ENCODE measurements around the gene MUC13.
A peak's percentile ranks its signal among the peaks of the same experiment; 100 is the strongest.
"Not testable (repeated sequence)": the region's sequence is repeated elsewhere in the genome, so short reads cannot be mapped to it uniquely, and the experiment has no call there.

Gene MUC13

GRCh38 chr3:124964387-124964786, 29.8 kb upstream of the MUC13 start:
- no peak overlapping the region for H3K4me3 Mint-ChIP-seq
- no peaks in the 10 kb centered on the region for H3K27me3 Mint-ChIP-seq
- peaks cover 9% of the 10 kb centered on the region for H3K36me3 Mint-ChIP-seq (ENCODE audit: insufficient read depth)
- DNase-seq = no peak
- H3K9me3 Mint-ChIP-seq = no peaks in the 10 kb centered on the region
- peak overlapping the region in 1 of 2 donors; percentile 30 for H3K27ac Mint-ChIP-seq
- no peaks in the 10 kb centered on the region for H3K4me1 Mint-ChIP-seq (ENCODE audit: low read depth in 2 of 2)
- ATAC-seq (replicated peaks) = no peak

- Mint-ChIP-seq H3K9me3 (no peaks in the 10 kb centered on the region), H3K27ac (peak overlapping the region in 1 of 2 donors; percentile 30), H3K36me3 (ENCODE audit: insufficient read depth) (peaks cover 6% of the 10 kb centered on the region), H3K27me3 (no peaks in the 10 kb centered on the region), H3K4me3 (no peak overlapping the region), H3K4me1 (ENCODE audit: low read depth in 2 of 2) (no peaks in the 10 kb centered on the region)
- DNase-seq = no peak
- ATAC-seq (replicated peaks) = no peak
Observed at GRCh38 chr3:124963755-124964154, 29.2 kb upstream of the MUC13 start.

GRCh38 chr3:124962403-124962940, 27.9 kb upstream of the MUC13 start:
- ATAC-seq (replicated peaks) (no peak), DNase-seq (no peak)
- no peaks in the 10 kb centered on the region for H3K36me3 Mint-ChIP-seq (ENCODE audit: insufficient read depth)
- H3K9me3 Mint-ChIP-seq = no peaks in the 10 kb centered on the region
- H3K4me1 Mint-ChIP-seq (ENCODE audit: low read depth in 2 of 2) = no peaks in the 10 kb centered on the region
- no peak overlapping the region for H3K27ac Mint-ChIP-seq
- H3K4me3 Mint-ChIP-seq = no peak overlapping the region
- no peaks in the 10 kb centered on the region for H3K27me3 Mint-ChIP-seq

GRCh38 chr3:124960698-124961097, 26.1 kb upstream of the MUC13 start:
- ATAC-seq (replicated peaks) (no peak), DNase-seq (no peak)
- no peak overlapping the region for H3K4me3 Mint-ChIP-seq
- no peaks in the 10 kb centered on the region for H3K36me3 Mint-ChIP-seq (ENCODE audit: insufficient read depth)
- H3K27me3 Mint-ChIP-seq = no peaks in the 10 kb centered on the region
- H3K9me3 Mint-ChIP-seq = no peaks in the 10 kb centered on the region
- H3K4me1 Mint-ChIP-seq (ENCODE audit: low read depth in 2 of 2) = no peaks in the 10 kb centered on the region
- H3K27ac Mint-ChIP-seq = no peak overlapping the region

- Mint-ChIP-seq H3K27ac (no peak overlapping the region), H3K27me3 (no peaks in the 10 kb centered on the region), H3K9me3 (no peaks in the 10 kb centered on the region), H3K4me1 (ENCODE audit: low read depth in 2 of 2) (no peaks in the 10 kb centered on the region), H3K4me3 (no peak overlapping the region), H3K36me3 (ENCODE audit: insufficient read depth) (no peaks in the 10 kb centered on the region)
- no peak for ATAC-seq (replicated peaks)
- no peak for DNase-seq
Observed at GRCh38 chr3:124960105-124960504, 25.6 kb upstream of the MUC13 start.

GRCh38 chr3:124957951-124958350, 23.4 kb upstream of the MUC13 start:
- H3K27me3 Mint-ChIP-seq = peaks cover 5 to 11% of the 10 kb centered on the region in 2 donors
- H3K4me3 Mint-ChIP-seq; H3K4me1 Mint-ChIP-seq (ENCODE audit: low read depth in 2 of 2); H3K9me3 Mint-ChIP-seq; H3K36me3 Mint-ChIP-seq (ENCODE audit: insufficient read depth); H3K27ac Mint-ChIP-seq; ATAC-seq (replicated peaks); DNase-seq: not testable (repeated sequence)

GRCh38 chr3:124952282-124952855, 17.8 kb upstream of the MUC13 start:
- Mint-ChIP-seq H3K36me3 (ENCODE audit: insufficient read depth) (peaks cover 2% of the 10 kb centered on the region), H3K4me3 (no peak overlapping the region), H3K9me3 (no peaks in the 10 kb centered on the region), H3K27me3 (peaks cover 5 to 11% of the 10 kb centered on the region in 2 donors), H3K27ac (no peak overlapping the region), H3K4me1 (ENCODE audit: low read depth in 2 of 2) (no peaks in the 10 kb centered on the region)
- ATAC-seq (replicated peaks) (no peak), DNase-seq (no peak)

- Mint-ChIP-seq H3K4me1 (ENCODE audit: low read depth in 2 of 2) (no peaks in the 10 kb centered on the region), H3K27me3 (peaks cover 5 to 11% of the 10 kb centered on the region in 2 donors), H3K27ac (no peak overlapping the region), H3K36me3 (ENCODE audit: insufficient read depth) (peaks cover 2% of the 10 kb centered on the region), H3K4me3 (no peak overlapping the region), H3K9me3 (no peaks in the 10 kb centered on the region)
- no peak for DNase-seq
- no peak for ATAC-seq (replicated peaks)
Observed at GRCh38 chr3:124951511-124952281, 17.1 kb upstream of the MUC13 start.

- ATAC-seq (replicated peaks) (no peak), DNase-seq (no peak)
- no peak overlapping the region for H3K27ac Mint-ChIP-seq
- H3K4me3 Mint-ChIP-seq = no peak overlapping the region
- no peaks in the 10 kb centered on the region for H3K4me1 Mint-ChIP-seq (ENCODE audit: low read depth in 2 of 2)
- H3K36me3 Mint-ChIP-seq (ENCODE audit: insufficient read depth) = peaks cover 2% of the 10 kb centered on the region
- H3K9me3 Mint-ChIP-seq = no peaks in the 10 kb centered on the region
- H3K27me3 Mint-ChIP-seq = peaks cover 5 to 11% of the 10 kb centered on the region in 2 donors
Observed at GRCh38 chr3:124950026-124950425, 15.5 kb upstream of the MUC13 start.

- DNase-seq = no peak
- Mint-ChIP-seq H3K9me3 (no peaks in the 10 kb centered on the region), H3K4me3 (no peak overlapping the region), H3K27me3 (peaks cover 9 to 11% of the 10 kb centered on the region in 2 donors), H3K27ac (no peak overlapping the region), H3K4me1 (ENCODE audit: low read depth in 2 of 2) (no peaks in the 10 kb centered on the region), H3K36me3 (ENCODE audit: insufficient read depth) (no peaks in the 10 kb centered on the region)
- no peak for ATAC-seq (replicated peaks)
Observed at GRCh38 chr3:124942613-124943012, 8.1 kb upstream of the MUC13 start.

- no peaks in the 10 kb centered on the region for H3K4me1 Mint-ChIP-seq (ENCODE audit: low read depth in 2 of 2)
- no peaks in the 10 kb centered on the region for H3K9me3 Mint-ChIP-seq
- H3K36me3 Mint-ChIP-seq (ENCODE audit: insufficient read depth) = no peaks in the 10 kb centered on the region
- peaks cover 11 to 18% of the 10 kb centered on the region in 2 donors for H3K27me3 Mint-ChIP-seq
- no peak overlapping the region for H3K27ac Mint-ChIP-seq
- ATAC-seq (replicated peaks) = no peak
- no peak overlapping the region for H3K4me3 Mint-ChIP-seq
- DNase-seq = no peak
Observed at GRCh38 chr3:124941771-124942170, 7.2 kb upstream of the MUC13 start.

GRCh38 chr3:124939661-124940060, 5.1 kb upstream of the MUC13 start:
- no peaks in the 10 kb centered on the region for H3K9me3 Mint-ChIP-seq
- H3K36me3 Mint-ChIP-seq (ENCODE audit: insufficient read depth) = no peaks in the 10 kb centered on the region
- ATAC-seq (replicated peaks) (no peak), DNase-seq (no peak)
- peaks cover 14 to 26% of the 10 kb centered on the region in 2 donors for H3K27me3 Mint-ChIP-seq
- H3K4me1 Mint-ChIP-seq (ENCODE audit: low read depth in 2 of 2) = no peaks in the 10 kb centered on the region
- no peak overlapping the region for H3K4me3 Mint-ChIP-seq
- no peak overlapping the region for H3K27ac Mint-ChIP-seq

GRCh38 chr3:124938896-124939295, 4.3 kb upstream of the MUC13 start:
- Mint-ChIP-seq H3K27ac (no peak overlapping the region), H3K9me3 (no peaks in the 10 kb centered on the region), H3K4me3 (no peak overlapping the region), H3K27me3 (peaks cover 12 to 30% of the 10 kb centered on the region in 2 donors), H3K4me1 (ENCODE audit: low read depth in 2 of 2) (no peaks in the 10 kb centered on the region), H3K36me3 (ENCODE audit: insufficient read depth) (no peaks in the 10 kb centered on the region)
- no peak for DNase-seq
- ATAC-seq (replicated peaks) = no peak

GRCh38 chr3:124937049-124937448, 2.5 kb upstream of the MUC13 start:
- peaks cover 17 to 35% of the 10 kb centered on the region in 2 donors for H3K27me3 Mint-ChIP-seq
- DNase-seq (no peak), ATAC-seq (replicated peaks) (no peak)
- no peaks in the 10 kb centered on the region for H3K9me3 Mint-ChIP-seq
- H3K4me1 Mint-ChIP-seq (ENCODE audit: low read depth in 2 of 2) = no peaks in the 10 kb centered on the region
- H3K27ac Mint-ChIP-seq = no peak overlapping the region
- no peak overlapping the region for H3K4me3 Mint-ChIP-seq
- H3K36me3 Mint-ChIP-seq (ENCODE audit: insufficient read depth) = no peaks in the 10 kb centered on the region
